Activated CD8-positive, alpha-beta T cell treated with anti-CD3 and anti-CD28 coated beads for 36 hours (primary cell): Measurements from ENCODE around the gene GALNTL6. TPM values are rescaled to one million over a fixed set of nuclear protein-coding genes. Genes with fewer than 3 reads are reported as not detected.

Source experiments
- ATAC-seq: fragments of 200-7000 bp; cut with Tn5 transposase; one replicate; pipeline ENCODE4 v1.10.0; 2021; ENCODE audit warnings: mild to moderate bottlenecking, moderate library complexity
- CTCF ChIA-PET: fragments of 350-600 bp; sonication (Branson Sonifier 250); formaldehyde crosslinking; loops from one replicate; lab custom pipeline; 2021; ENCODE audit warnings: antibody characterized with exemption; lab: Charles Lee
- POLR2A ChIA-PET: fragments of 350-600 bp; sonication (Branson Sonifier 250); formaldehyde crosslinking; loops from one replicate; lab custom pipeline; 2021; ENCODE audit warnings: antibody characterized with exemption; lab: Charles Lee
- DNase-seq: peaks from one replicate; pipeline ENCODE4 v3.0.0-alpha.2; 2020
- H3K27ac Mint-ChIP-seq: one replicate; pipeline ENCODE4 v1.8.0; 2021; ENCODE audit warnings: mild to moderate bottlenecking, mixed read lengths
- H3K27me3 Mint-ChIP-seq: one replicate; pipeline ENCODE4 v1.8.0; 2021; ENCODE audit warnings: mixed read lengths
- H3K36me3 Mint-ChIP-seq: one replicate; pipeline ENCODE4 v1.8.0; 2021; ENCODE audit warnings: low read depth, mixed read lengths
- H3K4me1 Mint-ChIP-seq: one replicate; pipeline ENCODE4 v1.8.0; 2021; ENCODE audit warnings: low read depth, mixed read lengths
- H3K4me3 Mint-ChIP-seq: one replicate; pipeline ENCODE4 v1.8.0; 2021; ENCODE audit warnings: mild to moderate bottlenecking, moderate library complexity, mixed read lengths
- H3K9me3 Mint-ChIP-seq: one replicate; pipeline ENCODE4 v1.8.0; 2021; ENCODE audit warnings: mixed read lengths
- CTCF ChIP-seq: fragments of 200-600 bp; IDR thresholded peaks from one replicate; pipeline ENCODE4 v1.8.0; 2022; ENCODE audit warnings: antibody characterized with exemption, mild to moderate bottlenecking
- intact Hi-C: fragments of 100-400 bp; cut with micrococcal nuclease; formaldehyde crosslinking; loops from one replicate; pipeline ENCODE4 v1.10.0; 2022
- total RNA-seq, 2 experiments: library from RNA; stranded (reverse); gene quantifications; one replicate each; pipeline ENCODE4 v1.2.3, GENCODE V29; 2021

Gene GALNTL6
- total RNA-seq, 2 experiments from 2014 or later: not detected

- TF ChIP-seq CTCF: no peak
- peaks cover 2% of the 10 kb centered on the region for H3K27me3 Mint-ChIP-seq
- ATAC-seq (no peak), DNase-seq (no peak)
- CTCF ChIA-PET: interaction anchor here (1.3 kb wide), 1 partner anchor 293 kb away, joined by 4 read pairs; no protein-coding TSS in a partner anchor
- intact Hi-C loops: no loop called here
- H3K27ac Mint-ChIP-seq: no peak overlapping the region
- H3K36me3 Mint-ChIP-seq: no peaks in the 10 kb centered on the region
- H3K4me1 Mint-ChIP-seq: no peaks in the 10 kb centered on the region
- POLR2A ChIA-PET: no interaction called here
- H3K9me3 Mint-ChIP-seq: no peaks in the 10 kb centered on the region
- H3K4me3 Mint-ChIP-seq: no peak overlapping the region
Observed at GRCh38 chr4:173009129-173009823, 1196.1 kb downstream of the GALNTL6 start.

GRCh38 chr4:173012608-173013007, 1199.4 kb downstream of the GALNTL6 start:
- POLR2A ChIA-PET: no interaction called here

GRCh38 chr4:173013232-173013930, 1200.2 kb downstream of the GALNTL6 start:
- ATAC-seq (peak; percentile 58), DNase-seq (peak; percentile 67)
- intact Hi-C loops: loop anchor here (1.0 to 5.0 kb wide), 3 partner anchors 244 to 404 kb away; no protein-coding TSS in a partner anchor
- ChIA-PET POLR2A (interaction anchor here (0.9 kb wide), 1 partner anchor 42 kb away, joined by 3 read pairs; no protein-coding TSS in a partner anchor), CTCF (interaction anchor here (0.6 to 5.0 kb wide), 62 partner anchors 9 to 739 kb away, joined by 3 to 98 read pairs (median 5); no protein-coding TSS in a partner anchor)
- TF ChIP-seq CTCF: peak; percentile 74
- Mint-ChIP-seq H3K27me3 (peaks cover 2% of the 10 kb centered on the region), H3K9me3 (no peaks in the 10 kb centered on the region), H3K4me1 (no peaks in the 10 kb centered on the region), H3K27ac (no peak overlapping the region), H3K36me3 (no peaks in the 10 kb centered on the region), H3K4me3 (no peak overlapping the region)

More at GRCh38 chr4:173012608-173013007, 1199.4 kb downstream of the GALNTL6 start:
- intact Hi-C loops: loop anchor here (1.0 to 5.0 kb wide), 3 partner anchors 245 to 405 kb away; no protein-coding TSS in a partner anchor
- Mint-ChIP-seq H3K27me3 (peaks cover 2% of the 10 kb centered on the region), H3K4me1 (no peaks in the 10 kb centered on the region), H3K9me3 (no peaks in the 10 kb centered on the region), H3K27ac (no peak overlapping the region), H3K36me3 (no peaks in the 10 kb centered on the region), H3K4me3 (no peak overlapping the region)
- ATAC-seq (no peak), DNase-seq (no peak)
- TF ChIP-seq CTCF: no peak
- CTCF ChIA-PET: interaction anchor here (0.9 to 5.0 kb wide), 33 partner anchors 8 to 740 kb away, joined by 3 to 98 read pairs (median 6); no protein-coding TSS in a partner anchor

- ChIA-PET CTCF (interaction anchor here (0.6 to 5.0 kb wide), 56 partner anchors 10 to 480 kb away, joined by 3 to 98 read pairs (median 5); no protein-coding TSS in a partner anchor), POLR2A (interaction anchor here (0.9 kb wide), 1 partner anchor 43 kb away, joined by 3 read pairs; no protein-coding TSS in a partner anchor)
- no peak overlapping the region for H3K4me3 Mint-ChIP-seq
- intact Hi-C loops: loop anchor here (5.0 kb wide), 1 partner anchor 403 kb away; no protein-coding TSS in a partner anchor
- no peak for ATAC-seq
- no peak for TF ChIP-seq CTCF
- no peaks in the 10 kb centered on the region for H3K4me1 Mint-ChIP-seq
- no peaks in the 10 kb centered on the region for H3K36me3 Mint-ChIP-seq
- H3K9me3 Mint-ChIP-seq: no peaks in the 10 kb centered on the region
- DNase-seq: no peak
- H3K27me3 Mint-ChIP-seq: peaks cover 2% of the 10 kb centered on the region
- H3K27ac Mint-ChIP-seq: no peak overlapping the region
Observed at GRCh38 chr4:173014113-173014558, 1200.9 kb downstream of the GALNTL6 start.
